DOHH2 (cell line): ENCODE results near the gene COPZ2.
A peak's percentile ranks its signal among the peaks of the same experiment; 100 is the strongest.

Experiments
- H3F3A ChIP-seq: fragments of 200-600 bp; sonication (generic), shearing (Covaris generic); 2 replicates; pipeline ENCODE4 v1.6.0; 2016; ENCODE audit warnings: antibody characterized with exemption, mild to moderate bottlenecking; ENCODE audit not compliant: control insufficient read depth, insufficient read depth
- H3K27ac ChIP-seq: fragments of 200-600 bp; sonication (generic); 2 replicates; pipeline ENCODE4 v1.5.1; 2014; ENCODE audit warnings: low read depth, mild to moderate bottlenecking, low read length, moderate library complexity
- H3K27me3 ChIP-seq: fragments of 200-600 bp; sonication (generic); 2 replicates; pipeline ENCODE4 v1.6.1; 2014; ENCODE audit warnings: mild to moderate bottlenecking, low read length, mixed read lengths; ENCODE audit not compliant: control insufficient read depth
- H3K36me3 ChIP-seq: fragments of 200-600 bp; sonication (generic); 2 replicates; pipeline ENCODE4 v1.6.1; 2014; ENCODE audit warnings: mild to moderate bottlenecking, low read length, moderate library complexity, mixed read lengths; ENCODE audit not compliant: control insufficient read depth
- H3K4me1 ChIP-seq: fragments of 200-600 bp; sonication (generic); 2 replicates; pipeline ENCODE4 v1.6.1; 2014; ENCODE audit warnings: mild to moderate bottlenecking, low read length, mixed read lengths; ENCODE audit not compliant: control insufficient read depth
- H3K4me2 ChIP-seq: fragments of 200-600 bp; sonication (generic); 2 replicates; pipeline ENCODE4 v1.6.0; 2014; ENCODE audit warnings: mild to moderate bottlenecking, low read length, moderate library complexity
- H3K4me3 ChIP-seq: fragments of 200-600 bp; sonication (generic); 2 replicates; pipeline ENCODE4 v1.5.1; 2014; ENCODE audit warnings: mild to moderate bottlenecking, low read length, mixed read lengths
- H3K79me2 ChIP-seq: fragments of 200-600 bp; sonication (generic); 2 replicates; pipeline ENCODE4 v1.6.1; 2014; ENCODE audit warnings: mild to moderate bottlenecking, low read length, mixed read lengths; ENCODE audit not compliant: control insufficient read depth
- H3K9me2 ChIP-seq: fragments of 200-600 bp; sonication (generic); replicated peaks from 2 replicates; pipeline ENCODE4 v1.6.1; 2014; ENCODE audit warnings: mild to moderate bottlenecking, low read length, mixed read lengths; ENCODE audit not compliant: control insufficient read depth
- H3K9me3 ChIP-seq: fragments of 200-600 bp; sonication (generic); 2 replicates; pipeline ENCODE4 v1.6.1; 2014; ENCODE audit warnings: antibody characterized with exemption, low read length, mixed read lengths; ENCODE audit not compliant: control insufficient read depth, insufficient read depth
- H4K20me1 ChIP-seq: fragments of 200-600 bp; sonication (generic); 2 replicates; pipeline ENCODE4 v1.6.0; 2014; ENCODE audit warnings: low read depth, mild to moderate bottlenecking, antibody characterized with exemption, low read length, moderate library complexity; ENCODE audit not compliant: control insufficient read depth, insufficient read depth
- EZH2phosphoT487 ChIP-seq: fragments of 200-600 bp; sonication (generic); IDR thresholded peaks from 2 replicates; pipeline ENCODE4 v1.6.1; 2017; ENCODE audit warnings: borderline replicate concordance, mild to moderate bottlenecking, antibody characterized with exemption, low read length, moderate library complexity, mixed read lengths
- TF ChIP-seq, protein P1 (sequence below): fragments of 200-600 bp; sonication (generic); IDR thresholded peaks from one replicate; pipeline ENCODE4 v1.5.1; 2014; ENCODE audit warnings: antibody characterized with exemption, mild to moderate bottlenecking, low read depth, low read length; ENCODE audit not compliant: poor library complexity, severe bottlenecking

The COPZ2 gene

GRCh38 chr17:48027322-48027981 lies 10.1 kb downstream of the COPZ2 start:
- Histone ChIP-seq H3K27me3 (peaks cover 32% of the 10 kb centered on the region), H3K4me2 (no peak overlapping the region), H4K20me1 (no peaks in the 10 kb centered on the region), H3K9me2 (no peaks in the 10 kb centered on the region), H3K27ac (no peak overlapping the region), H3K4me1 (peaks cover 33% of the 10 kb centered on the region), H3K9me3 (no peaks in the 10 kb centered on the region), H3K4me3 (no peak overlapping the region), H3F3A (no peaks in the 10 kb centered on the region), H3K36me3 (no peaks in the 10 kb centered on the region), H3K79me2 (no peaks in the 10 kb centered on the region)
- TF ChIP-seq EZH2phosphoT487 = no peak
- TF ChIP-seq, protein P1, sequence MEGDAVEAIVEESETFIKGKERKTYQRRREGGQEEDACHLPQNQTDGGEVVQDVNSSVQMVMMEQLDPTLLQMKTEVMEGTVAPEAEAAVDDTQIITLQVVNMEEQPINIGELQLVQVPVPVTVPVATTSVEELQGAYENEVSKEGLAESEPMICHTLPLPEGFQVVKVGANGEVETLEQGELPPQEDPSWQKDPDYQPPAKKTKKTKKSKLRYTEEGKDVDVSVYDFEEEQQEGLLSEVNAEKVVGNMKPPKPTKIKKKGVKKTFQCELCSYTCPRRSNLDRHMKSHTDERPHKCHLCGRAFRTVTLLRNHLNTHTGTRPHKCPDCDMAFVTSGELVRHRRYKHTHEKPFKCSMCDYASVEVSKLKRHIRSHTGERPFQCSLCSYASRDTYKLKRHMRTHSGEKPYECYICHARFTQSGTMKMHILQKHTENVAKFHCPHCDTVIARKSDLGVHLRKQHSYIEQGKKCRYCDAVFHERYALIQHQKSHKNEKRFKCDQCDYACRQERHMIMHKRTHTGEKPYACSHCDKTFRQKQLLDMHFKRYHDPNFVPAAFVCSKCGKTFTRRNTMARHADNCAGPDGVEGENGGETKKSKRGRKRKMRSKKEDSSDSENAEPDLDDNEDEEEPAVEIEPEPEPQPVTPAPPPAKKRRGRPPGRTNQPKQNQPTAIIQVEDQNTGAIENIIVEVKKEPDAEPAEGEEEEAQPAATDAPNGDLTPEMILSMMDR = no peak

DNA sequence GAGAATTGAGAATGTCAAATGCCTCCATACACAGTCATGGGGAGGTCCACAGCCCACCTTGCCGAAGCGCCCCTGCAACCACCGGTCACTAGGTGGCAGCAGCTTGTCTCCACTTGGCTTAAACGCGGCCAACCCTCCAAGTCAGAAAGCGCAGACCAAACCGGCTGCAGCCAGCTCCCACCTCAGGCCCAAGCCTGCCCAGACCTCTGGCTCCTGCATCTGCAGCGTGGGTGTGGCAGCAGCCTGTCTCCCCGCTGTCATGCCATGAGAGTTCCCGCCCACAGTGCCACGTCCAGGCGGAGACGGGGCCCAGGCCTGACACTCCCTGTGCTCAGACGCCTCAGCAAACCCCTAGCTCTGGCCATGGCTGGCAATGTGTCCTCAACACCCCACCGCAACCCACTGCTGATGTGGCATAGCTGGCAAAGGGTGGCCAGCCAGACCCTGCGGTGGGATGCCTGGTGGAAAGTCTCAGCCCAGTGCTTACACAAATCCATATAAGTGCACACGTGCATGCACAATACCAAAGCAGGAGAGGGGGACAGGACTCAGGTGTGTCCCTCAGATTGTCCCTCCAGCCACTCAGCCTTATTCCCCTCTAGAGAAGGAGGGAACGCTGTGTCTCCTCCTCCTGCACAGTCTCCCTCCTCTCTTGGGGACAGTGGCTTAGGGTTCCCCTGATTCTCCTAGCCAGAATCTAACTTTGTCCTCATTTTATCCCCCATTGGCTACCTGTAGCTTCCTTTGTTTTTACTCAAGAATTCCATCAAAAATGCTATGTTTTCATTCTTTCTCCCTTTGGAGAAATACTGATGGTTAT lies 10.9 kb downstream of the COPZ2 start:
- Histone ChIP-seq H3K9me3 (no peaks in the 10 kb centered on the region), H3F3A (no peaks in the 10 kb centered on the region), H3K79me2 (no peaks in the 10 kb centered on the region), H3K27me3 (peaks cover 26% of the 10 kb centered on the region), H3K27ac (no peak overlapping the region), H3K4me3 (no peak overlapping the region), H3K4me2 (no peak overlapping the region), H3K4me1 (peaks cover 33% of the 10 kb centered on the region), H4K20me1 (no peaks in the 10 kb centered on the region), H3K9me2 (no peaks in the 10 kb centered on the region), H3K36me3 (no peaks in the 10 kb centered on the region)
- TF ChIP-seq EZH2phosphoT487 = no peak
- TF ChIP-seq, protein P1 = peak; percentile 89

DNA sequence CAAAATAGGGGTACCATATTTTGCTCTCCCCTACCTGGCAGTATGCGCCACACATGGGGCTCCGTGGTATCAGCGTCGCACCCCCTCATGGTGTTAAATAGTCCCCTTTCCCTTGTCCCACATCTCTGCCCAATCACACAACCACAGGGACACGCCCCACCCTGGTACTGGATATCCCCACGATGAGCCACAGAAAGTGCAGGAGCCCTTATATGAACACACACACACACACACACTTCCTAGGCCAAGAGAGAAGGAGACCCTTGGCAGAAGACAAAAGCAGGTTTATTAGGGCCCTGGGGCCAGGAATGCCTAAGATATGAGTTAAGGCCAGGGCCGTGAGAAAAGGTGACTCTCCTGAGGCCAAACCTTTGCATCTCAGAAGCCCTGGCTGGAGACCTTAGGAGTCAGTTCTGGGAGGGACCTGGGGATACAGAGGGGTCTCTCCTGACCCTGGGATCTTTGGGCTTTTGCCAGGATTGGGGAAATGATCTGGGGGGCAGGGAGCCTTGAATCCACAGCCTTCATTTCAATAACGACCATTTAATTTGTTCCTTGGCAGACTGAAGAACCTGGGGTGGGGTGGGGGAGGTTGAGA lies 11.6 kb downstream of the COPZ2 start:
- no peaks in the 10 kb centered on the region for H3K79me2 ChIP-seq
- peak overlapping the region; percentile 88 for H3K4me2 ChIP-seq
- no peaks in the 10 kb centered on the region for H3K9me3 ChIP-seq
- peak overlapping the region; percentile 72 for H3K4me3 ChIP-seq
- TF ChIP-seq EZH2phosphoT487 = no peak
- TF ChIP-seq, protein P1 = no peak
- no peaks in the 10 kb centered on the region for H4K20me1 ChIP-seq
- H3K4me1 ChIP-seq = peaks cover 33% of the 10 kb centered on the region
- H3K27me3 ChIP-seq = peaks cover 24% of the 10 kb centered on the region
- no peaks in the 10 kb centered on the region for H3K36me3 ChIP-seq
- no peaks in the 10 kb centered on the region for H3K9me2 ChIP-seq
- H3K27ac ChIP-seq = no peak overlapping the region
- H3F3A ChIP-seq = no peaks in the 10 kb centered on the region
